ENCODE results near the gene TMEM271.
"Not testable (repeated sequence)": the region's sequence is repeated elsewhere in the genome, so short reads cannot be mapped to it uniquely, and the experiment has no call there.

The TMEM271 gene

DNA sequence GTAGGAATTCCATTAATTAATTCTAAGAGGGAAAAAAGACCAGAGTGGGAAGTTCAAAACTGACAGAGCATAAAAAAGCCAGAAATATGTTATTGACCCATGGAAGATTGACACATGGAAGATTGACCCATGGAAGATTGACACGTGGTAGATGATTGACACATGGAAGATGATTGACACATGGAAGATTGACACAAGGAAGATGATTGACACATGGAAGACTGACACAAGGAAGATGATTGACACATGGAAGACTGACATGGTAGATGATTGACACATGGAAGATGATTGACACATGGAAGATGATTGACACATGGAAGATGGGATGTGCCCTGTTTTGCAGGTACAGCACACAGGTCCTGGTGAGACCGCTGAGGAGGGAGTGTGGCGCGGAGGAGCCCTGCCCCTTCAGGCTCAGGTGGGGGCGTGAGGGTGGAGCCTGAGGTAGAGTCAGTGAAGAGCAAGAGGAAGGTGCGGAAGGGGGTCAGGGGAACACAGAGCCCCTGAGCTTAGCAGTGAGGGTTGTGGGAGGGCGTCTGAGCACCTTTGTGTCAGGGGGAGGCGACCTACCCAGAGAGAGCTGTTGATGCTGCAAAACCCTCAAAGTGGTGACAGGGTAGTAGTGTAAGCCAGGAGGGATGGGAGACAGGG is 33.4 kb upstream of the TMEM271 start:
- DNase-seq, result no peak

GRCh38 chr4:608236-608635 is 32.1 kb upstream of the TMEM271 start:
- no peak for DNase-seq

GRCh38 chr4:605702-606425 is 29.8 kb upstream of the TMEM271 start:
- DNase-seq, result no peak

- DNase-seq, result no peak
These were observed 28.0 kb upstream of the TMEM271 start for GRCh38 chr4:604131-604530.

- peak; percentile 12 for DNase-seq
These were observed 26.5 kb upstream of the TMEM271 start for GRCh38 chr4:602559-602942.

- DNase-seq, result no peak
These were observed 25.8 kb upstream of the TMEM271 start for GRCh38 chr4:601612-602558.

DNA sequence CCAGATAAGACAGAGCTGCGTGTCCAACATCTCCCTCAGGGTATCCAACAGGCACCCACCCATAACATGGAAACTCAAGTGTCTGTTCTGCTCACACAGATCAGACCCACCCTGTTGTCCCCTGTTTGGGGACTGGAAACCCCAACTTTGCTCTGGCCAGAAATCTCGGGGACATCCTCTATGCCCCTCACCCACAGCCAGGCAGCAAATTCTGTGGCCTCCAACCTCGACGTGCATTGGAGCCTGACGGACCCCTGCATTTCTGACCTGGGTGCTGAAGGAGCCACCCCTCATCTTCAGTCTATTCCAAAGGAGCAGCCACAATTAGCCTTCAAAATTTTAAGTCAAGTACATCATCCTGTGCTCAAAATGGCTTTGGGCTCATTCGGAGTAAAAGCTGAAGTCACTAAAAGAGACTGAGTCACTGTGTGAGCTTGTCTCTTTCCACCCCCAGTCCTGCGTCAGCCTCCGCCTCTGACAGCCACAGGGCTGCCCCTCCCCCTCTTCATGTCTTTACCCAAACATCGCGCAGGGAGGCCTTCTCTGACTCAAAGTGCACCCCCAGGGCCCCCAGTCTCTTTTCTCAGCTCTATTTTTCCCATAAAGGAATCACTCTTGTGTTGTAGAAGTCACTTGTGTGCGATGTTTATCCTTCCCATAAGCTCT is 24.9 kb upstream of the TMEM271 start:
- DNase-seq, result no peak

DNA sequence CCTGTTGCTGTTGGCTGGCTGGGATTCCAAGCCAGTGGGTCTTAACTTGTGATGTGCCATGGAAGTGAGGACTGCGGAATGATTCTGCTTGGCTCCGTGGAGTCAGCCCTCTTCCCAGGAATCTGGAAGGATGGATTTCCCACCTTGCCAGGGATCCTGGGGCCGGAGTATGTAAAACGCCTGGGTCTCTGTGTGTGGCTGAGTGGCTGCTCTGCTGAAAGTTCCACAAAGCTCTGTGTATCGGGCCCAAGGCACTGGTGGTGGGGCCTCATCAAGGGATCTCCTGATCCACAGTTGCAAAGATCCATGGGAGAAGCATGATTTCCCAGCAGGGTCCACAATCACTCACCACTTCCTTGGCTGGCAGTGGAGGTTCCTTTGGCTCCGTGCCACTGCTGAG is 24.1 kb upstream of the TMEM271 start:
- no peak for DNase-seq

DNA sequence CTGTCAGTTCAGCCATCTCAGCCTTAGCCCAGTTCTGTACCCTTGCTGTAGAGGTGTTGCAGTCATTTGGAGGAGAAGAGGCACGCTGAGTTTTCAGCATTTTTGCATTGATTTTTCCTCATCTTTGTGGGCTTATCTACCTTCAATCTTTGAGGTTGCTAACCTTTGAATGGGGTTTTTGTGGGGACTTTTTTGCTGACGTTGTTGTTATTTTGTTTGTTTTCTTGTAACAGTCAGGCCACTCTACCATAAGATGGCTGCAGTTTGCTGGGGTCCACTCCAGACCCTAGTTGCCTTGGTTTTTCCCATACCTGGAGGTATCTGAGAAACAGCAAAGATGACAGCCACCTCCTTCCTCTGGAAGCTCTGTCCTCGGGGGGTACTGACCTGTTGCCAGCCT is 22.8 kb upstream of the TMEM271 start:
- DNase-seq, result no peak

GRCh38 chr4:592825-593520 is 16.9 kb upstream of the TMEM271 start:
- DNase-seq, result no peak

- DNase-seq, result not testable (repeated sequence)
These were observed 16.1 kb upstream of the TMEM271 start for GRCh38 chr4:592178-592577.

DNA sequence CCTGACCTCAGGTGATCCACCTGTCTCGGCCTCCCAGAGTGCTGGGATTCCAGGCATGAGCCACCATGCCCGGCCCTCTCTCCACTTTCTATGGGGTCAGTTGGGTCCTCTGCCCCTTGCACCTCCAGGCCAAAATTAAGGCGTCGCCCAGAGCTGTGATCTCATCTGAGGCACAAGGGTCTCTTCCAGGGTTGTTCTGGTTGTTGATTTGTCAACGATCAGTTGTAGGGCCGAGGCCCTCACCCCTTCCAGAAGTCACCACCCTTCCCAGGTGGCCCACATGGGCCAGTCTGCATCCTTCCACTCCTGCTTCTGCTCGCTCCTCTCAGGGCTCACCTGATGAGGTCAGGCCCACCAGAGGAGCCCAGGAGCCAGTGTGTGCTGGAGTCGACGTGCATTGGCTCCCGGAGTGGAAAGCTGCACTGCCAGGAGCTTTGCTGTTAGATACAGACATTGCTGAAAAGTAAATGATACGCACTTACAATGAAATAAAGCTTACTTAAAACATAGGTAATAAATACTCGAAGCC is 14.3 kb upstream of the TMEM271 start:
- DNase-seq, result no peak

GRCh38 chr4:589219-589963 is 13.3 kb upstream of the TMEM271 start:
- DNase-seq, result no peak

DNA sequence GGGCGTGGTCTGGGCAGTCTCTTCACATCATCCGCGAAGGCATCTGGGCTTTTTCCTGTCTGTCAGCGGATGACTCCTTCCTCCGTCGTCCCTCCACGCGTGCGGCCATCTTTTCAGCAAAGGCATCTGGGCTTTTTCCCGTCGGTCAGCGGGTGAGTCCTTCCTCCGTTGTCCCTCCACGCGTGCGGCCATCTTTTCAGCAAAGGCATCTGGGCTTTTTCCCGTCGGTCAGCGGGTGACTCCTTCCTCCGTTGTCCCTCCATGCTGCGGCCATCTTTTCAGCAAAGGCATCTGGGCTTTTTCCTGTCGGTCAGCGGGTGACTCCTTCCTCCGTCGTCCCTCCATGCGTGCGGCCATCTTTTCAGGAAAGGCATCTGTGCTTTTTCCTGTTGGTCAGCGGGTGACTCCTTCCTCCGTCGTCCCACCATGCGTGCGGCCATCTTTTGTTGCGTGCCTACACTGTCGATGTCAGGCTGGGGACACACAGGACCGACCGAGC is 12.3 kb upstream of the TMEM271 start:
- DNase-seq, result no peak

DNA sequence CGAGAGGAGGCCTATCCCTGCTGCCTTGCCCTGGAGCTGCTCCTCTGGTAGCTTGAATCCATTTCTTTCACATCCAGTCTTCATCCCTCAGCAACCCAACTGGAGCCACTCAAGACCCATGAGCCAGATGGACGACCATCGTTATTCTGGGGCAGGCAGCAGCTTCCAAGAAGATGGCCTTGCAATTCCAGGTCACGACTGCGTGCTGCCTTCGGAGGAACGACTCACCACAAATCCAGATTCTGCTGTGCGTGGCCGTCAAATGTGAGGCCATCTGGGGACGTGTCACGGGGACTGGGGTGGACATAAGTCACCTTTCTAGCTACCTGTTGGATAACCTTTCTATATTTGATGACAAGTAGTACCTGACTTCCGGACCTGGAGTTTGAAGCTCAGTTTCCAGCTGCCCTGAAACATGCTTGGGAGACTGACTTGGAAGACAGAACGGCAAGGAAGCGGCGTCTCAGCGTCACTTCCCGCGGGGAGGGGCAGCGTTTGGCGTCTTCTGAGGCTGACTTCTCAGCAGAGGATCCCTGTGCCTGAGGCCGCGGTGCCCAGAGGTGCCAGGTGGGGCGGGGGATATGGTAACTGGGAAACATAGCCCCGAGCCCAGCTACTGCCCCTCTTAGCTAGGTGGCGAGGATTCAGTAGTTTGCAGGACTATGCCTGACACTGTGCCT is 11.7 kb upstream of the TMEM271 start:
- DNase-seq, result no peak

GRCh38 chr4:583820-584219 is 7.7 kb upstream of the TMEM271 start:
- no peak for DNase-seq

GRCh38 chr4:581753-582361 is 5.8 kb upstream of the TMEM271 start:
- no peak for DNase-seq

DNA sequence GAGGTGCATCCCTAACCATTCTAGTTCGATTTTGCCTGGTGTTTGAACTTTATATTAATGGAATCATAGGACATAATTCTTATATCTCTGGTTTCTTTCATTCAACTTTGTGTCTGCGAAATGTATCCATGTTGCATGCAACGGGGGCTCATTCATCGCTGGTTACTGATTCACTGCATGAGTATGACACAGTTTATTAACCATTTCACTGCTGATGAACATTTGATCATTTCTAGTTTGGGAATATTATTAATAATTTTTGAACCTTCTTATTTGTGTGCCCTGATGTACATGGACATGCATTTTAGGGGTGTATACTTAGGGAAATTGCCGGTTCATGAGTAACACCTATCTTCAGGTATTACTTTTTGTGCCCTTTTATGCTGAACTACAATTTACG is 5.1 kb upstream of the TMEM271 start:
- no peak for DNase-seq

DNA sequence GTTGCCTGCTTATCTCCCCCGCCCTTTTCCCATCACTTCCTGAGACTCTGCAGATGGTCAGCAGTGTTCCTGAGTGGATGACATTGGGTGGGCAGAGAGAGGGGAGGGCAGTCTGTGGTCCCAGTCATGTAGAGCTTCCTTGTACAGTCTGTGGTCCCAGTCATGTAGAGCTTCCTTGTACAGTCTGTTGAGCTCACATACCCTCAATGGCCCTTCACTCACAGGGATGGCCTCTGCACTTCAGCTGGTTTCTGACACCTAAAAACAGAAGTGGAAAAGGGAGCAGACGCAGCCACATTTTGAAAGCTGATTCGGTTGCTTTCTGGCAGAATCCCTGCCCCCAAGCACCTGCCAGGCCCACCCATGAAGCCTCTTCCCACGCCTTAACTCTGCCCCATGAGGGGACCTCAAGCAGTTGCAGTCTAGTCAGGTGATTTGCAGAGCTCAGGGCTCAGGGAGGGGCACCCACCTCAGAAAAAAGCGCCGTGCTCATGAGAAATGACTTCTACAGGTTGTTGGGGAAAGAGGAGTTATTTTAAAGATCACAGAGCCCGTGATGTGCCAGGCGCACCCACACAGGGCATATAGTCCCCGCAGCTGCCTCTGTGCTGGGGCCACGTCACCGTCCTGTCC is 3.6 kb upstream of the TMEM271 start:
- no peak for DNase-seq
